HG02938 (cell line): ENCODE data around the gene TULP1.

Experiments used
- ATAC-seq: cut with Tn5 transposase; IDR thresholded peaks from one replicate; pipeline ENCODE4 v1.9.1; 2021; ENCODE audit warnings: mild to moderate bottlenecking, moderate library complexity; ENCODE audit not compliant: unreplicated experiment

TULP1 gene

GRCh38 chr6:35485402-35485877, 27.3 kb downstream of the TULP1 start:
- no peak for ATAC-seq

- no peak for ATAC-seq
Observed at GRCh38 chr6:35484921-35485392, 27.7 kb downstream of the TULP1 start.

GRCh38 chr6:35483893-35484645, 28.6 kb downstream of the TULP1 start:
- ATAC-seq: no peak

DNA sequence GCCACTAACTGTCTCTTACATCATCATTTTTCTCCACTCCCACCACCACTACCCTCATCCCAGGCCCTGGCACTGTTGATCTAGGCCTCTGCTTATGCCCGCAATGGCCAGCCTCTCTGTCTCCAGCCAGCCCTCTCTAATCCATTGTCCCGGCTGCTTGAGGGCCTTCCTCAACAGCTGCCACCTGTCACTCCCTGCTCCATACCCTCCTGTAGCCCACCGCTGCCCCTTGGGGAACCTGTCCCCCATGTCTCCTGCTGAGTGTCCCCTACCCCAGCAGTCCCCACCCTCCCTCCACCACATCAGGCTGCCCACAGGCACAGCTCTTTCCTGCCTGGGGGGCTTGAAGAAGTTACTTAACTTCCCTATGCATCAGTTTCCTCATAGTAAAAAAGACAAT, 29.2 kb downstream of the TULP1 start:
- ATAC-seq: no peak

- no peak for ATAC-seq
Observed at GRCh38 chr6:35483062-35483461, 29.6 kb downstream of the TULP1 start.

GRCh38 chr6:35481226-35481625, 31.5 kb downstream of the TULP1 start:
- ATAC-seq: no peak

- ATAC-seq: no peak
Observed at GRCh38 chr6:35480176-35480575, 32.5 kb downstream of the TULP1 start.

- no peak for ATAC-seq
Observed at GRCh38 chr6:35478259-35478658, 34.4 kb downstream of the TULP1 start.

- ATAC-seq: no peak
Observed at GRCh38 chr6:35477551-35478179, 35.0 kb downstream of the TULP1 start.

DNA sequence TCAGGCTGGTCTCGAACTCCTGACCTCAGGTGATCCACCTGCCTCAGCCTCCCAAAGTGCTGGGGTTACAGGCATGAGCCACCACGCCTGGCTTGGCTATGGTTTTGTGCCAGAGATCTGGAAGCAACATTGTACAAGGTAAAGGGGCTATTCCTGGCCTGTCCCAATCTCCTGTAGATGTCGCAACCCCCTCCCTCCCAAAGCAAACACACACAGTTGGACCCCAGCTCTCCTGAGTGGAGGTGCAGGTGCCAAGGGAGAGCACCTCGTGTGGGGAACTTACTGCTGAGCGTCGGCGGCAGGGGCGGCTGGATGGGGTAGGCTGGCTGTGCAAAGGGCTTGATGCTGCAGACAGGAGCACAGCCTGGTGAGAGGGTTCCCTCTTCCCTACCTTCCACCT, 35.7 kb downstream of the TULP1 start:
- no peak for ATAC-seq

- no peak for ATAC-seq
Observed at GRCh38 chr6:35476004-35476403, 36.7 kb downstream of the TULP1 start.

DNA sequence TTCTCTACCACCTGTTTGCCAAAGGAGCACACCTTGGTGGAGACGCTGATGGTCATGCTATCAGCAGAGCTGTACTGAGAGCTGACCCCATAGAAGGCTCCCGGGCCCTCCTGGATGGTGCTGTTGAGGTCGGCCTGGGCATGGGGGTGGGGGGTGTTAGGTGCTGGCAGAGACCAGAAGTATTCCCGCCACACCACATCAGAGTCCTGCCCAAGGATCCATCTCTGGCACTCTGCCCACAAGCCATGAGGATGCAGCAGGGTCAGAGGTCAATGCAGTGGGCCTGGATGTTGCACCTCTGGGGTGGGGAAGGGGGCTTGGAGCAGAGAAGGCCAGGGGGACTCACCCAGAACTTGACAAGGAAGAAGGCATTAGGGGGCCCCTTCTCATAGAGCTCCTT, 37.1 kb downstream of the TULP1 start:
- ATAC-seq: no peak

DNA sequence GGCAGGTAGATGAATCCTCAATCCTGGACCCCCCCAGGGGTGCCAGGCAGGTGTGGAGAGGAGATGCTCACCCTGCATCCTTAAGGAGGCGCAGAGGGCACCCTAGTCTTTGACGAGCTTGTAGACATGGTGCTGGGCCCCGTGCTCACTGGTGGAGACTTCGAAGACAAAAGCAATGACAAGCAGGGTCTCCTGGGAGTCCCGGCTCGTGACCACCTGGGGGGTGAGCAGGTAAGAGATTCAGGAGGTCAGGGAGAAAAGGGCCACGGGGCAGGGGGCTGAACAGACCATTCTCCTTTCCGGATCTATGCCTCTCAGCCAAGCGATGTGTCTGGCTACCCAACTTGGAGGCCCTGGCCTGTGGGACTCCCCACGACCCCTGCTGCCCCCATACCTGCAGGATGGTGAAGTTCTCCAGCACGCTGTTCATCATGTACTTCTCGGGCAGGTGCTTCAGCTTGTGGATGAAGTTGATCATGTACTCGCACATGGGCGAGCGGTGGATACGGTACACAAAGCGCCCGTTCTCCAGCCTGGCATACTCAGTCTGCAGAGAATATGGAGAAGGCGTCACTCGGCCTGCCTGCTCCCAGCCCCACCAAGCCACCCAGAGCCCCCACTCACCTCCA, 37.6 kb downstream of the TULP1 start:
- ATAC-seq: no peak

GRCh38 chr6:35474131-35474941, 38.4 kb downstream of the TULP1 start:
- no peak for ATAC-seq

- ATAC-seq: no peak
Observed at GRCh38 chr6:35473850-35474130, 38.9 kb downstream of the TULP1 start.

DNA sequence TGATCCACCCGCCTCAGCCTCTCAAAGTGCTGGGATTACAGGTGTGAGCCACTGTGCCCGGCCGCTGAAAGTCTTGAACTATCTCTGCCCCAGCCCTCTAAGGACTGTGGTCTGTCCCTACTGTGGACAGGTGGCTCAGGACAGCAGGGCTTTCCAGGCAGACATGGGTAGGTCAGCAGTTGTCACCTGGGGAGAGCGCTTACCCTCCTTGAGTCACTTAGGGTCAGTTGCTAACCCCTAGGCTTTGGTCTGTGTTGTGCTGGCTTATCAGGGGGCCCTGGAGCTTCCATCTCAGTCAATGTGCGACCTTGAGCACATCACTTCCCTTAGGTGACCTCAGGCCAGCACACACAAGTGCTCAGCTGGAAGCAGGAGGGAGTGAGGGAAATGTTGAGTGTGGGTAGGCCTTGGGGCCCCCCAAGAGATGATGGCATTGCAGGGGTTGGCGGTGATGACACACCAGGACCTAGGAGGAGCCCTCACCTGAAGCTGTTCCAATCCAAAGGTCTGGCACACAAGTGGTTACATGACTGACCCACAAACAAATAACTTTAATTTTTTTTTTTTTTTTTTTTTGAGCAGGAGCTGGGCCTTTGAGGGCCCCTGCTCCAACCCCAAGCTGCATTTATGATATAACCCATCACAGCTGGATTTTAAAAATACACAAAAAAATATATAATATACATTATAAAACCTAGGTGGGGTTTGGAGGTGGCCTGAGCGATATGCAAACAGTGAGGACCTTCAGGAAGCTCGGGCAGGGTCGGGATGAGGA, 39.4 kb downstream of the TULP1 start:
- no peak for ATAC-seq

GRCh38 chr6:35471836-35472345, 40.8 kb downstream of the TULP1 start:
- ATAC-seq: no peak

- ATAC-seq: no peak
Observed at GRCh38 chr6:35470663-35471120, 42.0 kb downstream of the TULP1 start.

GRCh38 chr6:35469751-35470662, 42.7 kb downstream of the TULP1 start:
- ATAC-seq: no peak
